HCT116 (cell line): ENCODE measurements around the gene ALDH16A1. TPM values are rescaled to one million over a fixed set of nuclear protein-coding genes. Genes with fewer than 3 reads are reported as not detected.

Source experiments
- ATAC-seq: fragments of 200-7000 bp; cut with Tn5 transposase; 2 replicates; pipeline ENCODE4 v1.9.1; 2020; ENCODE audit warnings: mild to moderate bottlenecking, moderate library complexity
- BruUV-seq: library from RNA; stranded (reverse); fragments of 400-500 nt; replicated peaks from 2 replicates; lab custom pipeline; 2021; lab: Mats Ljungman, UMichigan
- CTCF ChIA-PET: fragments of 300-600 bp; sonication (Branson Sonifier 250); formaldehyde crosslinking; loops from one replicate; lab custom pipeline; 2021; ENCODE audit warnings: antibody characterized with exemption; lab: Charles Lee
- POLR2A ChIA-PET: fragments of 300-600, 350-600 bp; sonication (Branson Sonifier 250); formaldehyde crosslinking; loops from one replicate; lab custom pipeline; 2021; ENCODE audit warnings: antibody characterized with exemption; lab: Charles Lee
- RAD21 ChIA-PET, 2 experiments: fragments of 300-600 bp; sonication (Branson Sonifier 250); formaldehyde crosslinking; loops; one replicate each; lab custom pipeline; 2023; ENCODE audit warnings: low total read pairs in 2 of 2; ENCODE audit not compliant: uncharacterized antibody in 2 of 2, unreplicated experiment in 2 of 2, low non-redundant PET in 1 of 2; lab: Charles Lee
- DNase-seq: peaks from one replicate; pipeline ENCODE4 v3.0.0-alpha.2; 2010; ENCODE audit warnings: low read depth, low spot score
- H2AFZ ChIP-seq: fragments of 200-600 bp; shearing (Covaris generic), sonication (generic); 2 replicates; pipeline ENCODE4 v1.6.1; 2017; ENCODE audit warnings: low read depth, mixed run types, mixed read lengths, antibody characterized with exemption, low read length; ENCODE audit not compliant: poor library complexity, severe bottlenecking
- H3K27ac ChIP-seq: 2 replicates; pipeline ENCODE4 v1.5.1; 2012; ENCODE audit warnings: low read depth, low read length
- H3K27me3 ChIP-seq: fragments of 200-600 bp; sonication (generic); 2 replicates; pipeline ENCODE4 v1.6.1; 2016; ENCODE audit warnings: mixed run types, low read length, mixed read lengths; ENCODE audit not compliant: insufficient read depth
- H3K36me3 ChIP-seq, 2 experiments: fragments of 200-500 bp in 1 of 2; fragments of 200-600 bp in 1 of 2; sonication (Bioruptor generic) in 1 of 2; sonication (generic) in 1 of 2; 2 replicates each; pipeline versions ENCODE4 v1.5.1 to v1.6.1; 2014 to 2016; ENCODE audit warnings: low read length in 2 of 2, inconsistent platforms in 1 of 2, mixed read lengths in 1 of 2, mixed run types in 1 of 2; ENCODE audit not compliant: insufficient read depth in 2 of 2, control insufficient read depth in 1 of 2
- H3K4me1 ChIP-seq, 2 experiments: fragments of 200-600 bp in 1 of 2; sonication (generic) in 1 of 2; 2 replicates each; pipeline versions ENCODE4 v1.5.1 to v1.6.1; 2012 to 2017; ENCODE audit warnings: low read length in 2 of 2, inconsistent platforms in 1 of 2, mild to moderate bottlenecking in 1 of 2, mixed read lengths in 1 of 2, mixed run types in 1 of 2, moderate library complexity in 1 of 2; ENCODE audit not compliant: insufficient read depth in 2 of 2, control insufficient read depth in 1 of 2
- H3K4me2 ChIP-seq: fragments of 200-600 bp; sonication (generic); 2 replicates; pipeline ENCODE4 v1.6.1; 2017; ENCODE audit warnings: mixed run types, low read length, mixed read lengths
- H3K4me3 ChIP-seq, 2 experiments: fragments of 200-600 bp in 1 of 2; sonication (generic) in 1 of 2; replicated peaks in 1 of 2; 2 replicates each; pipeline ENCODE4 v1.5.1; 2011 to 2016; ENCODE audit warnings: low read length in 2 of 2, control low read depth in 1 of 2, low read depth in 1 of 2, mild to moderate bottlenecking in 1 of 2, mixed read lengths in 1 of 2, mixed run types in 1 of 2
- H3K79me2 ChIP-seq: fragments of 200-600 bp; sonication (generic); 2 replicates; pipeline ENCODE4 v1.6.1; 2017; ENCODE audit warnings: mild to moderate bottlenecking, mixed run types, low read length, moderate library complexity, mixed read lengths; ENCODE audit not compliant: insufficient read depth
- H3K9ac ChIP-seq: fragments of 200-600 bp; sonication (generic); 2 replicates; pipeline ENCODE4 v1.6.1; 2016; ENCODE audit warnings: low read length, mixed read lengths
- H3K9me2 ChIP-seq: fragments of 200-600 bp; sonication (generic), shearing (Covaris generic); 2 replicates; pipeline ENCODE4 v1.6.1; 2017; ENCODE audit warnings: mixed run types, mild to moderate bottlenecking, moderate library complexity; ENCODE audit not compliant: insufficient read depth
- H3K9me3 ChIP-seq, 2 experiments: fragments of 200-500 bp in 1 of 2; fragments of 200-600 bp in 1 of 2; sonication (Bioruptor generic) in 1 of 2; sonication (generic) in 1 of 2; 2 replicates each; pipeline ENCODE4 v1.6.1; 2014 to 2017; ENCODE audit warnings: low read length in 2 of 2, mixed read lengths in 2 of 2, inconsistent platforms in 1 of 2, low read depth in 1 of 2, mild to moderate bottlenecking in 1 of 2, mixed run types in 1 of 2, moderate library complexity in 1 of 2; ENCODE audit not compliant: control insufficient read depth in 1 of 2, insufficient read depth in 1 of 2
- H4K20me1 ChIP-seq: fragments of 200-600 bp; sonication (generic), shearing (Covaris generic); 2 replicates; pipeline ENCODE4 v1.6.1; 2017; ENCODE audit warnings: mixed run types, mild to moderate bottlenecking, moderate library complexity; ENCODE audit not compliant: insufficient read depth
- CBX3 ChIP-seq: IDR thresholded peaks from 2 replicates; pipeline ENCODE4 v1.6.1; 2012; ENCODE audit warnings: low read depth
- CEBPB ChIP-seq: IDR thresholded peaks from 2 replicates; pipeline ENCODE4 v1.6.1; 2012; ENCODE audit warnings: low read depth
- ELF1 ChIP-seq: IDR thresholded peaks from 2 replicates; pipeline ENCODE4 v1.6.1; 2012; ENCODE audit warnings: low read depth, borderline replicate concordance
- EZH2 ChIP-seq: fragments of 200-600 bp; sonication (generic); IDR thresholded peaks from 2 replicates; pipeline ENCODE4 v1.6.1; 2017; ENCODE audit warnings: antibody characterized with exemption, mixed run types
- EZH2phosphoT487 ChIP-seq: fragments of 200-600 bp; IDR thresholded peaks from 2 replicates; pipeline ENCODE4 v1.6.1; 2018; ENCODE audit warnings: antibody characterized with exemption, borderline replicate concordance
- JUND ChIP-seq: IDR thresholded peaks from 2 replicates; pipeline ENCODE4 v1.6.1; 2012
- POLR2AphosphoS5 ChIP-seq: IDR thresholded peaks from 2 replicates; pipeline ENCODE4 v1.6.1; 2011; ENCODE audit warnings: mild to moderate bottlenecking, low read depth, low read length, moderate library complexity
- REST ChIP-seq: IDR thresholded peaks from 2 replicates; pipeline ENCODE4 v1.6.1; 2012; ENCODE audit warnings: low read depth
- SIN3A ChIP-seq: IDR thresholded peaks from 2 replicates; pipeline ENCODE4 v1.6.1; 2012; ENCODE audit warnings: low read depth
- TCF7L2 ChIP-seq: IDR thresholded peaks from 2 replicates; pipeline ENCODE4 v1.7.0; 2011; ENCODE audit warnings: borderline replicate concordance, inconsistent platforms; ENCODE audit not compliant: insufficient read depth, insufficient read length; ENCODE audit errors: extremely low read depth
- YY1 ChIP-seq: IDR thresholded peaks from 2 replicates; pipeline ENCODE4 v1.6.1; 2011; ENCODE audit warnings: low read length, low read depth, moderate library complexity, mild to moderate bottlenecking; ENCODE audit not compliant: insufficient replicate concordance; ENCODE audit errors: extremely low read depth
- ZBTB33 ChIP-seq: IDR thresholded peaks from 2 replicates; pipeline ENCODE4 v1.6.1; 2011; ENCODE audit warnings: mild to moderate bottlenecking, low read length, moderate library complexity; ENCODE audit not compliant: insufficient replicate concordance; ENCODE audit errors: extremely low read depth
- ZFX ChIP-seq: fragments of 450-650 bp; IDR thresholded peaks from 2 replicates; pipeline ENCODE4 v1.6.1; 2017
- intact Hi-C: fragments of 100-400 bp; cut with micrococcal nuclease; formaldehyde crosslinking; loops from 2 replicates; pipeline ENCODE4 v1.10.0; 2022
- total RNA-seq: library from RNA; stranded (reverse); gene quantifications from one replicate; pipeline ENCODE4 v1.2.1, GENCODE V29; 2021; ENCODE audit not compliant: unreplicated experiment
- TF ChIP-seq, protein P1 (sequence below): IDR thresholded peaks from 2 replicates; pipeline ENCODE4 v1.6.1; 2012

Gene ALDH16A1
- total RNA-seq, 1 experiment from 2014 or later = 22.8 TPM

GRCh38 chr19:49438261-49438660 is 14.8 kb upstream of the ALDH16A1 start (continued):
- no peak for TF ChIP-seq EZH2phosphoT487
- no peak for TF ChIP-seq JUND
- TF ChIP-seq ZBTB33 = no peak
- TF ChIP-seq POLR2AphosphoS5 = no peak

DNA sequence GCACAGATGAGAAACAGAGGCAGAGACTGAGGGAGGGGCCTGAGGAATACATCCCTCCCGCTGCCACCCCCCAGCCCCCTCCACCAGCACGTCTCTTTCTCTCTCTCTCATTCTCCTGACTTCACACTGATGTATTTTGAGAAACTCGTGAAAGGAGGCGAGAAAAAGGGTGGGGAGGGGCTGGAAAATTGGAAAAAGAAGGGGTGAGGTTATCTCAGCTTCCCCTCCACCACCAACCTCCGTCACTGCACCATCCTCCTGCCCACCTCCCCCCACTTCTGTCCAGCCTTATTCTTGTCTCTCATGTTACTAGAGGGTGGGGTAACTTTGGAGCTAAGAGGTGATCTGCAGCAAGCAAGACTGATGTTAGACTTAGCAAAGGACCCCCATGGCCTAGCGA is 13.2 kb upstream of the ALDH16A1 start:
- BruUV-seq = no TSS peak

More for the DNA sequence above, 13.2 kb upstream of the ALDH16A1 start:
- ChIA-PET POLR2A (interaction anchor here (0.8 kb wide), 1 partner anchor 12 kb away, joined by 3 read pairs; no protein-coding TSS in a partner anchor), CTCF (no interaction called here), RAD21 (no interaction called here)
- Histone ChIP-seq H3K9me3 (no peaks in the 10 kb centered on the region), H3K9me2 (no peaks in the 10 kb centered on the region), H3K4me2 (no peak overlapping the region), H2AFZ (no peak overlapping the region), H4K20me1 (no peaks in the 10 kb centered on the region), H3K36me3 (no peaks in the 10 kb centered on the region), H3K4me1 (peaks cover 7 to 28% of the 10 kb centered on the region in 2 experiments; a peak in 3 of 4 replicates), H3K27ac (no peak overlapping the region), H3K79me2 (no peaks in the 10 kb centered on the region), H3K4me3 (no peak overlapping the region), H3K27me3 (peaks cover 21% of the 10 kb centered on the region), H3K9ac (no peak overlapping the region)
- ATAC-seq (no peak), DNase-seq (no peak)
- TF ChIP-seq, protein P1, sequence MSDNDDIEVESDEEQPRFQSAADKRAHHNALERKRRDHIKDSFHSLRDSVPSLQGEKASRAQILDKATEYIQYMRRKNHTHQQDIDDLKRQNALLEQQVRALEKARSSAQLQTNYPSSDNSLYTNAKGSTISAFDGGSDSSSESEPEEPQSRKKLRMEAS = no peak
- TF ChIP-seq ZFX = no peak
- TF ChIP-seq EZH2 = no peak
- TF ChIP-seq SIN3A = no peak
- TF ChIP-seq JUND = no peak
- no peak for TF ChIP-seq TCF7L2
- TF ChIP-seq ELF1 = no peak
- TF ChIP-seq EZH2phosphoT487 = no peak
- TF ChIP-seq YY1 = no peak
- no peak for TF ChIP-seq CBX3
- no peak for TF ChIP-seq REST
- TF ChIP-seq CEBPB = no peak
- intact Hi-C loops = no loop called here
